ENCODE data around the gene ADCY9. TPM values are rescaled to one million over a fixed set of nuclear protein-coding genes. Genes with fewer than 3 reads are reported as not detected.

The ADCY9 gene

GRCh38 chr16:3919413-3919812 lies 196.8 kb downstream of the ADCY9 start:
- H3K18ac ChIP-seq (ENCODE audit: low read depth in 1 of 2, low read length in 2 of 2) = no peak overlapping the region
- no peak overlapping the region for H3K4ac ChIP-seq (ENCODE audit: low read depth in 1 of 2, low read length in 2 of 2)
- H2BK12ac ChIP-seq (ENCODE audit: low read length in 2 of 2) = no peak overlapping the region
- H3K4me1 ChIP-seq (ENCODE audit: control insufficient read depth, insufficient read depth, low read depth, low read length) = peaks cover 3% of the 10 kb centered on the region
- no peak for DNase-seq
- H3K4me3 ChIP-seq (ENCODE audit: insufficient read depth in 1 of 2, low read depth in 1 of 2, low read length in 2 of 2) = no peak overlapping the region
- no peak overlapping the region for H3K4me2 ChIP-seq (ENCODE audit: low read length, poor library complexity, severe bottlenecking)
- H3K14ac ChIP-seq (ENCODE audit: low read length in 2 of 2) = no peak overlapping the region
- no peak overlapping the region for H3K23ac ChIP-seq (ENCODE audit: low read length in 2 of 2)
- no peak overlapping the region for H2BK15ac ChIP-seq (ENCODE audit: low read depth, poor library complexity, severe bottlenecking)
- WGBS = 76% methylated on average over 6 of the region's 6 CpGs
- H3K79me1 ChIP-seq (replicated peaks; ENCODE audit: low read length, poor library complexity, severe bottlenecking) = no peaks in the 10 kb centered on the region
- H3K27ac ChIP-seq (ENCODE audit: low read length, poor library complexity, severe bottlenecking) = no peak overlapping the region
- H2BK5ac ChIP-seq (ENCODE audit: low read depth, low read length, poor library complexity, severe bottlenecking) = no peak overlapping the region
- H2AFZ ChIP-seq (ENCODE audit: low read depth, low read length) = no peak overlapping the region
- no peak overlapping the region for H4K91ac ChIP-seq (ENCODE audit: low read length)
- H2AK5ac ChIP-seq (ENCODE audit: low read length, severe bottlenecking) = no peak overlapping the region
- no peak overlapping the region for H3K9ac ChIP-seq (ENCODE audit: low read length)
- H3K27me3 ChIP-seq (ENCODE audit: control insufficient read depth in 1 of 2, insufficient read depth in 1 of 2, low read length in 2 of 2) = peaks cover 0 to 26% of the 10 kb centered on the region in 2 experiments
- H3K9me3 ChIP-seq (ENCODE audit: control insufficient read depth, low read length) = peaks cover 22% of the 10 kb centered on the region
- no peak overlapping the region for H2BK120ac ChIP-seq (ENCODE audit: low read depth, low read length)
- no peaks in the 10 kb centered on the region for H3K36me3 ChIP-seq (ENCODE audit: control insufficient read depth in 1 of 2, insufficient read depth in 2 of 2, low read depth in 1 of 2, low read length in 2 of 2)
- no peak overlapping the region for H4K8ac ChIP-seq (ENCODE audit: low read length)

DNA sequence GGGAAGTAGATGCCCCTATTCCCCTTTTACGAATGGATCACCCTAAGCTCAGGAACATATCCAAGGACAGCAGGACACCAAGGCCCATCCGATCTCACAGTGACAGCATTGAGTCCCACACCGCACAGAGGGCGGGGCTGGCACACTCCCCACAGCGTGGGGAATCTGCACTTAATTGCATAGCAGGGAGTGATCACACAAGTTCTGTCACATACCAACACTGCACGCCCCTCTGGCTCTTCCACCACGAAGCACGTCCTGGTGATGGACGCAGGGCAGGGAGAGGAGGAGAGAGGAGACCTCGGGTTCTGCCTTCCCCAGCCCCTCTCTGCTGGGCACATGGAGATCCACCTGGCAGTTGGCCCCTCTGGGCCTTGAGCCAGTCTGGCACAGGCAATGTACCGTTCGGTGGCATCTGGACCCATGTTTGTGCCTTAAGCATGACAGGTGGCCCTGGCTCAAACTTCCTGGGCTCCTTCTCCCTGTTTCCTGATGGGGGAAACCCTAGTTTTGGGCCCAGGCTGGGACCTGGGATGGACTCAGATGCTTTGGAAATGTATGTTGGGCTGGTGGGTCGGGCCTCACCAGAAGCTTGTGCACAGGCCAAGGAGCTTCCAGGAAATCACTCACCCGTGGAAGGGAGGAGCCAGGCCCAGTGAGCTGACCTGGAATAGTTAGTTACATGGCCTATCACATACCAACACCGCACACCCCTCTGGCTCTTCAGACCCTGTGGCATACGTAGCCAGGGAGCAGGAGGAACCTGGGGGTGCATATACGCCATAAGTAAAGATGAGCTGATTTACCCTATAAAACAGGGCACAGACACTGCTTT lies 200.6 kb downstream of the ADCY9 start:
- 91% methylated on average over 17 of the region's 17 CpGs for WGBS
- Histone ChIP-seq H2AFZ (ENCODE audit: low read depth, low read length) (no peak overlapping the region), H2BK5ac (ENCODE audit: low read depth, low read length, poor library complexity, severe bottlenecking) (no peak overlapping the region), H3K27ac (ENCODE audit: low read length, poor library complexity, severe bottlenecking) (no peak overlapping the region), H3K4me3 (ENCODE audit: insufficient read depth in 1 of 2, low read depth in 1 of 2, low read length in 2 of 2) (no peak overlapping the region), H2AK5ac (ENCODE audit: low read length, severe bottlenecking) (no peak overlapping the region), H3K4me1 (ENCODE audit: control insufficient read depth, insufficient read depth, low read depth, low read length) (peaks cover 3% of the 10 kb centered on the region), H3K9ac (ENCODE audit: low read length) (no peak overlapping the region), H3K23ac (ENCODE audit: low read length in 2 of 2) (no peak overlapping the region), H2BK12ac (ENCODE audit: low read length in 2 of 2) (no peak overlapping the region), H3K4ac (ENCODE audit: low read depth in 1 of 2, low read length in 2 of 2) (no peak overlapping the region), H3K36me3 (ENCODE audit: control insufficient read depth in 1 of 2, insufficient read depth in 2 of 2, low read depth in 1 of 2, low read length in 2 of 2) (no peaks in the 10 kb centered on the region), H3K14ac (ENCODE audit: low read length in 2 of 2) (no peak overlapping the region), H4K8ac (ENCODE audit: low read length) (no peak overlapping the region), H2BK120ac (ENCODE audit: low read depth, low read length) (no peak overlapping the region), H3K27me3 (ENCODE audit: control insufficient read depth in 1 of 2, insufficient read depth in 1 of 2, low read length in 2 of 2) (peaks cover 7 to 27% of the 10 kb centered on the region in 2 experiments), H3K9me3 (ENCODE audit: control insufficient read depth, low read length) (peaks cover 22% of the 10 kb centered on the region), H2BK15ac (ENCODE audit: low read depth, poor library complexity, severe bottlenecking) (no peak overlapping the region), H3K18ac (ENCODE audit: low read depth in 1 of 2, low read length in 2 of 2) (no peak overlapping the region), H3K4me2 (ENCODE audit: low read length, poor library complexity, severe bottlenecking) (no peak overlapping the region), H4K91ac (ENCODE audit: low read length) (no peak overlapping the region), H3K79me1 (replicated peaks; ENCODE audit: low read length, poor library complexity, severe bottlenecking) (no peaks in the 10 kb centered on the region)
- DNase-seq = no peak

DNA sequence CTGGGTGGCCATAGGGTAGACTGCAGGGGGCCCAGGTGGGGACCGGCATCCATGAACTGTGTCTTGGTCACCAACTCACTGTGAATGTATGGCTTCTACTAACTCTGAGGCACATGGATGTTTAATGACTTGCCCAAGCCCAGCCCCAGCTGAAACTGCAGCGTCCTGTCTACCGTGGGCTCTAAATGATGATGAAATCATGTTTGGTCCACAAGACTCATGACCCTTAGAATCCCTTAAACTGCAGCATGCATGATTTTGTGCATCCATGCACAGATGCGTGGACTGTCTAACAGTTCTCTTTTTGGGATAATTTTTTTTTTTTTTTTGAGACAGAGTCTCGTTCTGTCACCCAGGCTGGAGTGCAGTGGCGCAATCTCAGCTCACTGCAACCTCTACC lies 203.3 kb downstream of the ADCY9 start:
- H3K4me3 ChIP-seq (ENCODE audit: insufficient read depth in 1 of 2, low read depth in 1 of 2, low read length in 2 of 2) = no peak overlapping the region
- no peak overlapping the region for H2AFZ ChIP-seq (ENCODE audit: low read depth, low read length)
- no peak overlapping the region for H2BK12ac ChIP-seq (ENCODE audit: low read length in 2 of 2)
- H2BK5ac ChIP-seq (ENCODE audit: low read depth, low read length, poor library complexity, severe bottlenecking) = no peak overlapping the region
- H3K14ac ChIP-seq (ENCODE audit: low read length in 2 of 2) = no peak overlapping the region
- H2BK15ac ChIP-seq (ENCODE audit: low read depth, poor library complexity, severe bottlenecking) = no peak overlapping the region
- no peak overlapping the region for H4K91ac ChIP-seq (ENCODE audit: low read length)
- no peak overlapping the region for H3K9ac ChIP-seq (ENCODE audit: low read length)
- 92% methylated on average over 6 of the region's 6 CpGs for whole genome bisulfite sequencing
- H3K79me1 ChIP-seq (replicated peaks; ENCODE audit: low read length, poor library complexity, severe bottlenecking) = no peaks in the 10 kb centered on the region
- no peaks in the 10 kb centered on the region for H3K36me3 ChIP-seq (ENCODE audit: control insufficient read depth in 1 of 2, insufficient read depth in 2 of 2, low read depth in 1 of 2, low read length in 2 of 2)
- H3K9me3 ChIP-seq (ENCODE audit: control insufficient read depth, low read length) = peaks cover 10% of the 10 kb centered on the region
- no peak for DNase-seq
- no peak overlapping the region for H3K18ac ChIP-seq (ENCODE audit: low read depth in 1 of 2, low read length in 2 of 2)
- H3K23ac ChIP-seq (ENCODE audit: low read length in 2 of 2) = no peak overlapping the region
- no peak overlapping the region for H3K4me2 ChIP-seq (ENCODE audit: low read length, poor library complexity, severe bottlenecking)
- H2BK120ac ChIP-seq (ENCODE audit: low read depth, low read length) = no peak overlapping the region
- H3K27me3 ChIP-seq (ENCODE audit: control insufficient read depth in 1 of 2, insufficient read depth in 1 of 2, low read length in 2 of 2) = peaks cover 7 to 27% of the 10 kb centered on the region in 2 experiments
- no peak overlapping the region for H2AK5ac ChIP-seq (ENCODE audit: low read length, severe bottlenecking)
- no peak overlapping the region for H4K8ac ChIP-seq (ENCODE audit: low read length)
- H3K4me1 ChIP-seq (ENCODE audit: control insufficient read depth, insufficient read depth, low read depth, low read length) = no peaks in the 10 kb centered on the region
- H3K4ac ChIP-seq (ENCODE audit: low read depth in 1 of 2, low read length in 2 of 2) = no peak overlapping the region
- H3K27ac ChIP-seq (ENCODE audit: low read length, poor library complexity, severe bottlenecking) = no peak overlapping the region

Small RNA genes lying within 50 kb of the gene (small RNA-seq; reads per million reads assigned to genes)
- gene AC009171.1 (ENCODE audit: low read depth) = not detected
